ENCODE measurements around the gene PDE5A.

- TF ChIP-seq POLR2A (IDR thresholded peaks at IDR 0.05) (no peak), CTCF (IDR thresholded peaks at IDR 0.05) (no peak)
Measured at GRCh38 chr4:119659576-119659975, 31.0 kb upstream of the PDE5A start.
